Activated CD8-positive, alpha-beta T cell treated with anti-CD3 and anti-CD28 coated beads, Interleukin-2, amount 10 ng/mL, durations not matched to agents 7 days and 5 days (primary cell): ENCODE measurements around the gene DCAF17. TPM values are rescaled to one million over a fixed set of nuclear protein-coding genes. Genes with fewer than 3 reads are reported as not detected.

ENCODE experiments used
- ATAC-seq: fragments of 150-1000 bp; cut with Tn5 transposase; one replicate; pipeline ENCODE4 v1.10.0; 2021; ENCODE audit warnings: moderate library complexity
- CTCF ChIA-PET: fragments of 350-600 bp; sonication (Branson Sonifier 250); formaldehyde crosslinking; loops from one replicate; lab custom pipeline; 2021; ENCODE audit warnings: antibody characterized with exemption; lab: Charles Lee
- POLR2A ChIA-PET: fragments of 350-600 bp; sonication (Branson Sonifier 250); formaldehyde crosslinking; loops from one replicate; lab custom pipeline; 2021; ENCODE audit warnings: antibody characterized with exemption; lab: Charles Lee
- DNase-seq: peaks from one replicate; pipeline ENCODE4 v3.0.0-alpha.2; 2020
- H3K27ac Mint-ChIP-seq: one replicate; pipeline ENCODE4 v1.8.0; 2021; ENCODE audit warnings: mild to moderate bottlenecking, mixed read lengths
- H3K27me3 Mint-ChIP-seq: one replicate; pipeline ENCODE4 v1.8.0; 2021; ENCODE audit warnings: low read depth, mixed read lengths
- H3K36me3 Mint-ChIP-seq: one replicate; pipeline ENCODE4 v1.8.0; 2021; ENCODE audit warnings: low read depth, mixed read lengths
- H3K4me1 Mint-ChIP-seq: one replicate; pipeline ENCODE4 v1.8.0; 2021; ENCODE audit warnings: low read depth, mixed read lengths
- H3K4me3 Mint-ChIP-seq: one replicate; pipeline ENCODE4 v1.8.0; 2021; ENCODE audit warnings: mild to moderate bottlenecking, mixed read lengths
- H3K9me3 Mint-ChIP-seq: one replicate; pipeline ENCODE4 v1.8.0; 2022; ENCODE audit warnings: mixed read lengths; ENCODE audit not compliant: insufficient read depth
- total RNA-seq, 2 experiments: library from RNA; stranded (reverse); gene quantifications; one replicate each; pipeline ENCODE4 v1.2.3, GENCODE V29; 2021

DCAF17 gene
- 10 to 100 TPM; 15.9 to 17.5 TPM for total RNA-seq

- Mint-ChIP-seq H3K36me3 (peaks cover 64% of the 10 kb centered on the region), H3K27me3 (no peaks in the 10 kb centered on the region), H3K9me3 (peaks cover 3% of the 10 kb centered on the region), H3K4me1 (peaks cover 31% of the 10 kb centered on the region), H3K27ac (peak within 1 kb of the TSS; percentile 94), H3K4me3 (peak within 1 kb of the TSS; percentile 92)
- ATAC-seq (peak; percentile 95), DNase-seq (peak; percentile 95)
- ChIA-PET POLR2A (interaction anchor here (0.9 to 1.7 kb wide), 8 partner anchors 18 to 278 kb away, joined by 3 to 6 read pairs (median 4); partner anchors contain the start of gene TLK1), CTCF (interaction anchor here (0.6 to 4.0 kb wide), 9 partner anchors 8 to 505 kb away, joined by 3 to 25 read pairs (median 4); partner anchors contain the start of gene GORASP2)
Measured at GRCh38 chr2:171434013-171434989, at the start of gene DCAF17. TSS of gene DCAF17 (plus strand) at chr2:171434226. CDS start at chr2:171434578, 352 bp downstream.

- ChIA-PET CTCF (interaction anchor here (0.7 to 1.0 kb wide), 2 partner anchors 13 to 29 kb away, joined by 3 to 5 read pairs; no protein-coding TSS in a partner anchor), POLR2A (no interaction called here)
- Mint-ChIP-seq H3K4me1 (peaks cover 15% of the 10 kb centered on the region), H3K27me3 (no peaks in the 10 kb centered on the region), H3K4me3 (no peak overlapping the region), H3K36me3 (peaks cover 29% of the 10 kb centered on the region), H3K27ac (peak overlapping the region; percentile 63), H3K9me3 (no peaks in the 10 kb centered on the region)
- no peak for ATAC-seq
- DNase-seq, result no peak
Measured at GRCh38 chr2:171386627-171387026, 47.4 kb upstream of the DCAF17 start.

DNA sequence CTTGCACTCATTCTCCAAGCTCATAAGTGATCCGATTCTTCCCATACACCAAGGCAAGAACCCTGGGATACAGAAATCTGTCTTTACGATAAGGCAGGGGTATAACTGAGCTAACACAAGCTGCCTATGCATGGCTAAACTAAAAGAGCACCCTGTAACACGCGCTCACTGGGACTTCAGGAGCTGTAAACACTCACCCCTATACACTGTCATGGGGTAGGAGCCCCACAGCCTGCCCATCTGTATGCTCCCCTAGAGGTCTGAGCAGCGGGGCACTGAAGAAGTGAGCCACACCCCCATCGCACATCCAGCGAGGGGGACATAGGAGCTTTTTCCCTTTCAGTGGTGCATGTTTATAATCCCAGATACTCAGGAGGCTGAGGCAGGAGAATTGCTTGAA is 47.0 kb upstream of the DCAF17 start:
- DNase-seq, result no peak
- Mint-ChIP-seq H3K36me3 (peaks cover 29% of the 10 kb centered on the region), H3K4me3 (no peak overlapping the region), H3K9me3 (no peaks in the 10 kb centered on the region), H3K27me3 (no peaks in the 10 kb centered on the region), H3K4me1 (peaks cover 15% of the 10 kb centered on the region), H3K27ac (no peak overlapping the region)
- no peak for ATAC-seq
- POLR2A ChIA-PET, result no interaction called here
- CTCF ChIA-PET, result no interaction called here

DNA sequence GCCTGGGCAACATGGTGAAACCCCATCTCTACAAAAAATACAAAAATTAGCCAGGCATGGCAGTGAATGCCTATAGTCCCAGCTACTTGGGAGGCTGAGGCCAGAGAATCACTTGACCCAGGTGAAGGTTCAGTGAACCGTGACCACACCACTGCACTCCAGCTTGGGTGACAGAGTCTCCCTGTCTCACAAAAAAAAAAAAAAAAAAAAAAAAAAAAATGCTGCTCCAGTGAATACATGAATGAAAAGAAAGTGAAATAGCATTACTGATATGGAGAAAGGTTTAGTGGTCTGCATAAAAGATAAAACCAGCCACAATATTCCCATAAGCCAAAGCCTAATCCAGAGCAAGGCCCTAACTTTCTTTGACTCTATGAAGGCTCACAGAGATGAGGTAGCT is 44.7 kb upstream of the DCAF17 start:
- ATAC-seq (no peak), DNase-seq (no peak)
- Mint-ChIP-seq H3K36me3 (peaks cover 22% of the 10 kb centered on the region), H3K27me3 (no peaks in the 10 kb centered on the region), H3K4me3 (no peak overlapping the region), H3K4me1 (peaks cover 15% of the 10 kb centered on the region), H3K27ac (no peak overlapping the region), H3K9me3 (no peaks in the 10 kb centered on the region)
- CTCF ChIA-PET, result interaction anchor here (0.9 to 2.0 kb wide), 3 partner anchors 11 to 416 kb away, joined by 3 to 9 read pairs (median 3); no protein-coding TSS in a partner anchor
- POLR2A ChIA-PET, result no interaction called here

DNA sequence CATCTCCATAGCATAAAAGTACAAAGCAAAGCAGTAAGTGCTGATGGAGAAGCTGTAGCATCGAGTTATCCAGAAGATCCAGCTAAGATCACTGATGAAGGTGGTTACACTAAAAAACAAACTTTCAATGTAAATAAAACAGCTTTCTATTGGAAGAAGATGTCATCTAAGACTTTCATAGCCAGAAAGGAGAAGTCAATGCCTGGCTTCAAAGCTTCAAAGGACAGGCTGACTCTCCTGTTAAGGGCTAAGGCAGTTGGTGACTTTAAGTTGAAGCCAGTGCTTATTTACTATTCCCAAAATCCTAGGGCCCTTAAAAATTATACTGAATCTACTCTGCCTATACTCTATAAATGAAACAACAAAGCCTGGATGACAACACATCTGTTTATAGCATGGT is 44.2 kb upstream of the DCAF17 start:
- CTCF ChIA-PET, result interaction anchor here (0.9 to 2.0 kb wide), 2 partner anchors 27 to 417 kb away, joined by 3 to 9 read pairs; no protein-coding TSS in a partner anchor
- POLR2A ChIA-PET, result no interaction called here
- no peak overlapping the region for H3K27ac Mint-ChIP-seq

DNA sequence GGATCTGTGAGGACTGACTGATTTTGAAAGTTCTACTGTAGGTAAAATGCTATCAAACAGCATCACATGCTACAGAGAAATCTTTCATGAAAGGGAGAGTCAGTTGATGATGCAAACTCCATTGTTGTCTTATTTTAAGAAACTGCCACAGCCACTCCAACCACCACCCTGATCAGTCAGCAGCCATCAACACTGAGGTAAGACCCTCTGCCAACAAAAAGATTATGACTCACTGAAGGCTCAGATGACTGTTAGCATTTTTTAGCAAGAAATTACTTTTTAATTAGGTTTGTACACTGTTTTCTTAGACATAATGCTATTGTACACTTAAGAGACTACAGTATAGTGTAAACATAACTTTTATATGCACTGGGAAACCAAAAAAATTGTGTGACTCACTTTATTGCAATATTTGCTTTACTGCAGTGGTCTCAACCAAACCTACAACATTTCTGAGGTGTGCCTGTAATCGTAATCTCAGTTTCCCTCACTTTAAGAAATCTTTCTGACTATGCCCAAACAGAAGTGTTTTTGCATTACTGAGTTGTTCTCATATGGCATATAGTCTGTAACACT is 43.0 kb upstream of the DCAF17 start:
- H3K4me3 Mint-ChIP-seq, result no peak overlapping the region
- CTCF ChIA-PET, result no interaction called here
- ATAC-seq, result no peak

More for the DNA sequence above, 44.2 kb upstream of the DCAF17 start:
- Mint-ChIP-seq H3K36me3 (peaks cover 22% of the 10 kb centered on the region), H3K4me3 (no peak overlapping the region), H3K27me3 (no peaks in the 10 kb centered on the region), H3K9me3 (no peaks in the 10 kb centered on the region), H3K4me1 (peaks cover 15% of the 10 kb centered on the region)
- no peak for DNase-seq
- ATAC-seq, result no peak

DNA sequence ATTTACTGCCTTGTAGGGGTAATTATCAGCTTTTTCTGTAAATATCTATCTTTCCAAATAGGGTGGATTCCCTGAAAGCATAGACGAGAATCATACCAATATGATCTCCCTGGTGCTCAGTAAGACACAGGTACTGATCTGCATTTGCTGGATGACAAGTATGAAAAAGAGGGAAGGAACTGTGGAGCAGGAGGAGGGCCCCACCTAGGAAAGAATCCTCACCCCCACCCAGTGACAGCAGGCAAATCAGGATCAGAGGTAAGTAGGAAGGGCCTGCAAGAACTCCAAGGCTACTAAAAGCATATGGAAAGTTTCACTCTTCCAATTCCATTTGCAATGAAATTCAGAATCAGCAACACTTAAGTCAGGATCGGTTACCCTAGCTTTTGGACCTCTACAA is 42.5 kb upstream of the DCAF17 start:
- POLR2A ChIA-PET, result no interaction called here
- Mint-ChIP-seq H3K27me3 (no peaks in the 10 kb centered on the region), H3K36me3 (peaks cover 16% of the 10 kb centered on the region), H3K4me3 (no peak overlapping the region), H3K9me3 (no peaks in the 10 kb centered on the region), H3K27ac (no peak overlapping the region), H3K4me1 (peaks cover 6% of the 10 kb centered on the region)
- ATAC-seq (no peak), DNase-seq (no peak)
- CTCF ChIA-PET, result no interaction called here

More for the DNA sequence above, 43.0 kb upstream of the DCAF17 start:
- POLR2A ChIA-PET, result no interaction called here
- Mint-ChIP-seq H3K36me3 (peaks cover 17% of the 10 kb centered on the region), H3K27me3 (no peaks in the 10 kb centered on the region), H3K27ac (no peak overlapping the region), H3K9me3 (no peaks in the 10 kb centered on the region), H3K4me1 (peaks cover 9% of the 10 kb centered on the region)
- no peak for DNase-seq

DNA sequence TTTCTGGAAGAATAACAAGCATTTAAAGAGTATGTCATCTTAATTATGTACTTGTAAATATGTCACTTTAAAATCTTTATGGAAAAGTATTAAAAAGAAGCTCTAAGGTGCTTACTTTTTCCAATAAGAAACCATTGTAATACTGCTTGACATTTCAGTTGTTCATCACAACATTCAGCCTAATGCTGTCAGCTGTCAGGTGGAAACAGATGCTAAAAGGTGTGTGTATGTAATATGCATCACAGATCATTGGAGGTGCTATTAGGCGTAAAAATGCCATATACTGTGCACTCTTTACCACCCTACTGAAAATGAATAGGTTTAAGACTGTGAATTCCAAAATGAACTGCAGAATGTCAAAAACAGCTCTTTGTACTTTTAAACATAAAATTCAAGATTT is 40.5 kb upstream of the DCAF17 start:
- ChIA-PET CTCF (interaction anchor here (0.9 kb wide), 1 partner anchor 23 kb away, joined by 3 read pairs; no protein-coding TSS in a partner anchor), POLR2A (interaction anchor here (2.1 kb wide), 1 partner anchor 40 kb away, joined by 6 read pairs; the partner anchor contains the start of genes DCAF17 and METTL8)
- H3K27me3 Mint-ChIP-seq, result no peaks in the 10 kb centered on the region

DNA sequence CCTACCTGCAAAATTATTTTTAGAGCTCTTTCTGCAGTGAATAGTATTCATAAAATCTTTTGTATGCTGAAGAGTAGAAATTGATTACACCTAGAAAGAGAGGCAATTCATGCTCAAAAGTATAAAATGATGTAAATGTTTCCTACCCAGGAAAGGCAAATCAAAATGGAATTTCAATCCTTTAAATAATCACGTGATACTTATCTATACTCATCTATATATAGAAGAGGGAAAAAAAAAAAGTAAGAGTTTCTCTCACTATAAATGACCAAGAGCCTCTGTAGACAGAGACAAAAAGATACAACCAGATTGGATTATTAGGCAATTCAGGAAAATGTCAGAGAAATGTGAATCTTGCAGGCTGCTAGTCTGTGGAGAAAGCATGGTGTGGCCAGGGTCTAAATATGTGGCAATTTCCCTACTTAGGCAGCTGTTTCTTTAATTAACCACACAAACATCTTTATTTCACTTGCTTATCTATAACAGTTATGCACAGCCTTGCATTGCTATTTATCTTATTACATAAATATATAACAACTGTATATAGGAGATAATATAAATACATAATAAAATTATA is 39.8 kb upstream of the DCAF17 start:
- POLR2A ChIA-PET, result interaction anchor here (2.1 kb wide), 1 partner anchor 40 kb away, joined by 6 read pairs; the partner anchor contains the start of genes DCAF17 and METTL8
- peaks cover 9% of the 10 kb centered on the region for H3K4me1 Mint-ChIP-seq
- DNase-seq (no peak), ATAC-seq (no peak)
- CTCF ChIA-PET, result interaction anchor here (0.9 to 1.3 kb wide), 2 partner anchors 16 to 22 kb away, joined by 3 to 4 read pairs; no protein-coding TSS in a partner anchor
- no peak overlapping the region for H3K27ac Mint-ChIP-seq
- H3K36me3 Mint-ChIP-seq, result peaks cover 10% of the 10 kb centered on the region
- no peak overlapping the region for H3K4me3 Mint-ChIP-seq
- H3K9me3 Mint-ChIP-seq, result peaks cover 5% of the 10 kb centered on the region
- H3K27me3 Mint-ChIP-seq, result no peaks in the 10 kb centered on the region

More for the DNA sequence above, 40.5 kb upstream of the DCAF17 start:
- Mint-ChIP-seq H3K27ac (no peak overlapping the region), H3K4me1 (peaks cover 5% of the 10 kb centered on the region), H3K36me3 (peaks cover 10% of the 10 kb centered on the region), H3K4me3 (no peak overlapping the region), H3K9me3 (peaks cover 5% of the 10 kb centered on the region)
- no peak for DNase-seq
- ATAC-seq, result no peak

GRCh38 chr2:171399292-171399691 is 34.7 kb upstream of the DCAF17 start:
- Mint-ChIP-seq H3K9me3 (peaks cover 15% of the 10 kb centered on the region), H3K4me3 (no peak overlapping the region), H3K27me3 (no peaks in the 10 kb centered on the region), H3K4me1 (peaks cover 10% of the 10 kb centered on the region), H3K27ac (no peak overlapping the region), H3K36me3 (peaks cover 19% of the 10 kb centered on the region)
- CTCF ChIA-PET, result interaction anchor here (0.9 to 1.5 kb wide), 4 partner anchors 11 to 427 kb away, joined by 3 to 5 read pairs (median 4); no protein-coding TSS in a partner anchor
- DNase-seq, result no peak
- ATAC-seq, result peak; percentile 27
- POLR2A ChIA-PET, result no interaction called here

DNA sequence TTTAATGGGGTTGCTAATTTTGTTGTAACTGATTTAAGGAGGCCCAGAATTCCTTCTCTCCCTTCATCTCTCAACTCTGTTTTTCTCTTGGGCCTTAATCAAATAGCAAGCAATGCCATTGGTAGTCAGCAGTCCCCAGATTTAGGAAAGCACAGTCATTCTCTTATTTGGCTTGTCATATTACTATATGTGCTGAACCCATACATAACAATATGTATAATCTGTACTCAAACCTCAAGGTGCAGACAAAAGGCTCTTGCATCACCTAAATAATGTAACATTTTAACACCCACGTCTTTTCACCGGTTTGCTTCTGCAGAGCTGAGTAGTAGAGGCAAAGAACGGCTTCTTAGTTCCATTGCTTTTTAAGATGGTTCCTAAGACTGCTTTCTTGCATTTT is 33.6 kb upstream of the DCAF17 start:
- Mint-ChIP-seq H3K4me1 (peaks cover 10% of the 10 kb centered on the region), H3K27me3 (no peaks in the 10 kb centered on the region), H3K9me3 (peaks cover 15% of the 10 kb centered on the region), H3K27ac (no peak overlapping the region), H3K4me3 (no peak overlapping the region), H3K36me3 (peaks cover 23% of the 10 kb centered on the region)
- no peak for ATAC-seq
- no peak for DNase-seq
- CTCF ChIA-PET, result interaction anchor here (1.3 to 3.2 kb wide), 2 partner anchors 16 to 243 kb away, joined by 4 to 8 read pairs; no protein-coding TSS in a partner anchor
- POLR2A ChIA-PET, result no interaction called here
